Mononuclear cell (primary cell): ENCODE measurements around the gene KNL1. TPM values are rescaled to one million over a fixed set of nuclear protein-coding genes. Genes with fewer than 3 reads are reported as not detected.
"Not testable (repeated sequence)": the region's sequence is repeated elsewhere in the genome, so short reads cannot be mapped to it uniquely, and the experiment has no call there.

Experiments
- H3K27me3 ChIP-seq: 2 replicates; pipeline ENCODE4 v1.6.0; 2011; ENCODE audit warnings: low read length, control low read depth; ENCODE audit not compliant: insufficient read depth
- H3K4me1 ChIP-seq: 2 replicates; pipeline ENCODE4 v1.5.1; 2011; ENCODE audit warnings: mild to moderate bottlenecking, low read length, control low read depth; ENCODE audit not compliant: insufficient read depth
- H3K4me3 ChIP-seq: 2 replicates; pipeline ENCODE4 v1.5.1; 2011; ENCODE audit warnings: mild to moderate bottlenecking, low read length, moderate library complexity
- H3K9me3 ChIP-seq: 2 replicates; pipeline ENCODE4 v1.5.1; 2011; ENCODE audit warnings: low read depth, mild to moderate bottlenecking, control low read depth, low read length
- total RNA-seq: library from RNA; depleted of rRNA; stranded (reverse); fragments of >200 nt; gene quantifications from one replicate; pipeline ENCODE4 v1.2.3, GENCODE V29; 2012

The KNL1 gene
- total RNA-seq, 1 donor = 3.3 TPM

DNA sequence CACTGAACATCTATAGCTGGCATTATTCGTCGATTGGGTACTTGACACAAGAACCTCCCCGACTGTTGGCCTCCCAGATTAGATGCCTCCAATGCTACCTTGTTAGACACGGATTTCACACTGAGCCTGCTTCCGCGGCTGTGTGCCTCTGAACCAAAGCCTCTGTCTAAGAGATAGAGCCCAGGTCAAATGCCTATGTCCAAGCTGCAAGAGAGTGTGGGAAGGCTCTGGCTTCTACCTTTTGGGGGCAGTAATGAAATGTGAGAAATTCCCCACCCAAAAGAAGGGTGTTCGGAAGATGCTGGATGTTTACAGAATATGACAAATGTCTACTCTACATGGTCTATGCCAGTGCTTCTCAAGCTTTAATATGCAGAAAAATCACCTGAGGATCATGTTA is 26.9 kb upstream of the KNL1 start:
- peaks cover 47% of the 10 kb centered on the region for H3K4me1 ChIP-seq
- no peaks in the 10 kb centered on the region for H3K27me3 ChIP-seq
- no peak overlapping the region for H3K4me3 ChIP-seq
- H3K9me3 ChIP-seq = no peaks in the 10 kb centered on the region

DNA sequence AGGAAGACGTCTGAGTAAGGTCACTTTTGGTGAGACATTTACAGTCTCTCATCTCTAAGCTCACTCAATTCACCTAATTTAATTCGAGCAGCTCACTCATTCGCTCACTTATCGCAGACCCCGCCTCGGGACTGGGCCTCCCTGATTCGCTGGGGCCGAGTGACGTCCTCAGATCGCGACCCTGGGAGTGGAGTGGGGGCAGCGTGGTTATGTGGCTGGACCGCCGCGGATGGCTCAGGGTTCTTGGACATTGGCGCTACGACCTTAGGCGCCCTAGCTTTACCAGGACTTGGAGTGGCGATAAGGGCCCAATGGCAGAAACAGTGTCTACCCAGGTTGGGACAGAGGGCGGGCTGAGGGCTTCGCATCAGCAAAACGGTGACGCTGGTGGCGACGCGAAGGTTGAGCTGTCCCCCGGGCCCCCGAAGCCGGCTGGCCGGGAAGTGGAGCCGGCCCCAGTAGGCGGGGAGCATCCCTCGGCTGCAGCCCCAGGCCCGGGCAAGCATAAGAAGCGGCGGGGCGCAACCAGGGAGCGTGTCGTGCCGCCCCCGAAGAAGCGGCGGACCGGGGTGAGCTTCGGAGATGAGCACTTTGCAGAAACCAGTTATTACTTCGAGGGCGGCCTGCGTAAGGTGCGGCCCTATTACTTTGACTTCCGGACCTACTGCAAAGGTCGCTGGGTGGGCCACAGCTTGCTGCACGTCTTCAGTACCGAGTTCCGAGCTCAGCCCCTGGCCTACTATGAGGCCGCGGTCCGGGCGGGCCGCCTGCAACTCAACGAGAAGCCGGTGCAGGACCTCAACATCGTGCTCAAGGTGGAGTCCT is 24.7 kb upstream of the KNL1 start, which contains the start of gene RPUSD2:
Gene RPUSD2 (plus strand): TSS at position 171 of the 825 bp plus-strand sequence. CDS start 39 bp downstream, at position 210.
- peaks cover 28% of the 10 kb centered on the region for H3K4me1 ChIP-seq
- H3K4me3 ChIP-seq = peak within 1 kb of the TSS; percentile 83
- no peaks in the 10 kb centered on the region for H3K27me3 ChIP-seq
- H3K9me3 ChIP-seq = no peaks in the 10 kb centered on the region

DNA sequence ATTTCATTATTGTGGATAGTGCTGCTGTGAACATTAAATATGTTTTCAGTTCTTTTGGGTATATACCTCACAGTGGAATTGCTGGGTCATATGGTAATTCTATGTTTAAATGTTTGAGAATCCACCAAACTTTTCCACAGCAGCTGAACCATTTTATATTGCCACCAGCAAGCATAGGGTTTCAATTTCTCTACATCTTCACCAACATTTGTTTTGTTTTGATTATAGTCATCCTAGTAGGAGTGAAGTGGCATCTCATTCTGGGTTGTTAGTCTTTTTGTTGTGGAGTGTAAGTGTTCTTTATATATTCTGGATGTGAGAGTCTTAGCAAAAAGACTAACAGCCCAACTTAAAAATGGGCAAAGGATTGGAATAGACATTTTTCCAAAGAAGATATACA is 18.9 kb upstream of the KNL1 start:
- Histone ChIP-seq H3K27me3 (no peaks in the 10 kb centered on the region), H3K4me3 (no peak overlapping the region), H3K9me3 (no peaks in the 10 kb centered on the region), H3K4me1 (peaks cover 9% of the 10 kb centered on the region)

DNA sequence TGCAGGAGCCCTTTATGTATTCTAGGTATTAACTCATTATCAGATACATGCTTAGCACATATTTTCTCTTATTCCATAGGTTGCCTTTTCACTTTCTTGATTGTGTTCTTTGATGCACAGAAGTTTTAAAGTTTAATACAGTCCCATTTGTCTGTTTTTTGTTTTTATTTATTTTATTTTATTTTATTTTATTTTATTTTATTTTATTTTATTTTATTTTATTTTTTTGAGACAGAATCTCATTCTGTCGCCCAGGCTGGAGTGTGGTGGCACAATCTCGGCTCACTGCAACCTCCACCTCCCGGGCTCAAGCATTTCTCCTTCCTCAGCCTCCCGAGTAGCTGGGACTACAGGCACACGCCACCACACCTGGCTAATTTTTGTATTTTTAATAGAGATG is 17.1 kb upstream of the KNL1 start:
- not testable (repeated sequence) for H3K9me3 ChIP-seq, H3K4me3 ChIP-seq, H3K4me1 ChIP-seq

DNA sequence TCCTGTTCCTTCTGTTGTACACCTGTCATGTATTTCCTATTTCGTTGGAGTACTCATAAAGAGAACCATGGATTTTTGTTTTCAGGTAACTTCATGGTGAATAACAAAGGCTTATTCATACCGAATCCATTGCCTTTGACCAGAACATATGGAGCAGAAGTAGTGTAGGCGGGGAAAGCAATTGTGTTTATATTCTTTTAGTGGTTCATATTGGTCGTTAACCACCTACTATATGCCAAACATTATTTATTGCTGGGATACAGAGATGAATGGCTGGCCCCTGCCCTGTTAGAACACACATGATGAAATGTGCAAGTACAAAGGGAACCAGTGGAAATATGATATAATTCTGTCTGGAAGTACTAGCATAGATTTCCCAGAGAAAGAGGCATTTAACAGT is 15.2 kb upstream of the KNL1 start:
- Histone ChIP-seq H3K9me3 (no peaks in the 10 kb centered on the region), H3K4me1 (no peaks in the 10 kb centered on the region), H3K27me3 (no peaks in the 10 kb centered on the region), H3K4me3 (no peak overlapping the region)

More for the DNA sequence above, 17.1 kb upstream of the KNL1 start:
- H3K27me3 ChIP-seq = not testable (repeated sequence)

- H3K27me3 ChIP-seq, H3K9me3 ChIP-seq, H3K4me3 ChIP-seq, H3K4me1 ChIP-seq: not testable (repeated sequence)
These were observed 12.3 kb upstream of the KNL1 start for GRCh38 chr15:40581796-40582195.

GRCh38 chr15:40582726-40583246 is 11.3 kb upstream of the KNL1 start:
- Histone ChIP-seq H3K9me3 (no peaks in the 10 kb centered on the region), H3K4me3 (peak overlapping the region; percentile 4), H3K27me3 (no peaks in the 10 kb centered on the region), H3K4me1 (no peaks in the 10 kb centered on the region)

GRCh38 chr15:40584191-40584590 is 9.9 kb upstream of the KNL1 start:
- H3K9me3 ChIP-seq = no peaks in the 10 kb centered on the region
- H3K4me1 ChIP-seq = no peaks in the 10 kb centered on the region
- H3K4me3 ChIP-seq = no peak overlapping the region
- H3K27me3 ChIP-seq = no peaks in the 10 kb centered on the region

- Histone ChIP-seq H3K9me3 (no peaks in the 10 kb centered on the region), H3K4me1 (peaks cover 18% of the 10 kb centered on the region), H3K27me3 (no peaks in the 10 kb centered on the region), H3K4me3 (no peak overlapping the region)
These were observed 3.4 kb upstream of the KNL1 start for GRCh38 chr15:40590667-40591050.

- Histone ChIP-seq H3K9me3 (no peaks in the 10 kb centered on the region), H3K4me3 (no peak overlapping the region), H3K4me1 (peaks cover 18% of the 10 kb centered on the region), H3K27me3 (no peaks in the 10 kb centered on the region)
These were observed 2.7 kb upstream of the KNL1 start for GRCh38 chr15:40591389-40591788.

DNA sequence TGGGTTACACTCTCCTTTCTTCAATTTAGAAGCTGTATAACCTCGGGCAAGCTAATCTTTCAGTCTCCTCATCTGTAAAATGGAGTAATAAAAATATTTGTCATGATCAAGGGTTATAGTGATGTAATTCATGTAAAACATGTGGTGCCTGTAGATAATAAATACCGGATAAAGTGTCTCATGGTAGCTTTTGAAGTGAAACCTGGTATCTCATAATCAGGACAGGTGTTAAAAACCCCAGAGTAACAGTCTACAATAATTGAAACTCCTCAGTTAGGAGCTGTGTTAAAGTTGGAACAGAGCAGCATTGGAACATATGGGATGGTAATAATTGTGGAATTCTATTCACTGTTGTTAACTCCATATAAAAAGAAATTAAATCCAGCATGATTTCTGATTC is 884 bp upstream of the KNL1 start:
- Histone ChIP-seq H3K4me3 (no peak overlapping the region), H3K9me3 (no peaks in the 10 kb centered on the region), H3K27me3 (no peaks in the 10 kb centered on the region), H3K4me1 (peaks cover 18% of the 10 kb centered on the region)

GRCh38 chr15:40594429-40594836 is 384 bp downstream of the KNL1 start:
- no peaks in the 10 kb centered on the region for H3K9me3 ChIP-seq
- peaks cover 17% of the 10 kb centered on the region for H3K4me1 ChIP-seq
- peak overlapping the region; percentile 81 for H3K4me3 ChIP-seq
- H3K27me3 ChIP-seq = no peaks in the 10 kb centered on the region

DNA sequence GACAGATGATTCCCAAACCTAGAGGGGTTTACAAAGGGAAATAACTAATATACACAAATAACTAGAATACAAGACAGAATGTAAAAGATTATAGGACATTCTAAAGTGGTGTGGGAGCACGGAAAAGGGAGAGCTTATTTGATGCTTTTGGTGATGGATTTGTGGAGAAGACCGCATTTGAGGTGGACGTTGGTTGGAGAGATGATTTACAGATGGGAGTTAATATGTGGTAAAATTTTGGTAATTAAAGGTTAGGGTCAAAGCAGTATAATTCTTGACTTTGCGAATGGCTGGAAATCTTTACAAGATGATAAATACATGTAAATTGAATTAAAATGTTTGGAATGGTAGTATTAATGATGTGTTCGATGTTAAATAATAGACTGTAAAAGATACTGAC is 1.2 kb downstream of the KNL1 start:
- peaks cover 9% of the 10 kb centered on the region for H3K4me1 ChIP-seq
- peak overlapping the region; percentile 81 for H3K4me3 ChIP-seq
- no peaks in the 10 kb centered on the region for H3K27me3 ChIP-seq
- no peaks in the 10 kb centered on the region for H3K9me3 ChIP-seq

GRCh38 chr15:40595773-40596172 is 1.7 kb downstream of the KNL1 start:
- H3K4me3 ChIP-seq = no peak overlapping the region
- H3K27me3 ChIP-seq = no peaks in the 10 kb centered on the region
- H3K4me1 ChIP-seq = peaks cover 8% of the 10 kb centered on the region
- H3K9me3 ChIP-seq = no peaks in the 10 kb centered on the region

DNA sequence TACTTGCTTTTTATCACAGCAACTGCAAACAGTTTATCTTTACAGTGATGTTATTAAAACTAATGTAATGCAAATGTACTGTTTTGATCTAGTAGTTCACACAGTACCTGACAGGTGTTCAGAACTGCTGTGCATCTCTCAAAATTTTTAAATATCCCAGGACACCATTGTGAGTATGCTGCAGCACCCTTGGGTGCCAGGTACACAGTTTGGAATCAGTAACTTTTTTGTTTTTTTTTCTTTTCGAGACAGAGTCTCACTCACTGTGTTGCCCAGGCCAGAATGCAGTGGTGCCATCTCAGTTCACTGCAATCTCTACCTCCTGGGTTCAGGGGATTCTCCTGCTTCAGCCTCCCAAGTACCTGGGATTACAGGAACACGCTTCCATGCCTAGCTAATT is 3.0 kb downstream of the KNL1 start:
- Histone ChIP-seq H3K27me3 (no peaks in the 10 kb centered on the region), H3K4me3 (no peak overlapping the region), H3K9me3 (no peaks in the 10 kb centered on the region)

DNA sequence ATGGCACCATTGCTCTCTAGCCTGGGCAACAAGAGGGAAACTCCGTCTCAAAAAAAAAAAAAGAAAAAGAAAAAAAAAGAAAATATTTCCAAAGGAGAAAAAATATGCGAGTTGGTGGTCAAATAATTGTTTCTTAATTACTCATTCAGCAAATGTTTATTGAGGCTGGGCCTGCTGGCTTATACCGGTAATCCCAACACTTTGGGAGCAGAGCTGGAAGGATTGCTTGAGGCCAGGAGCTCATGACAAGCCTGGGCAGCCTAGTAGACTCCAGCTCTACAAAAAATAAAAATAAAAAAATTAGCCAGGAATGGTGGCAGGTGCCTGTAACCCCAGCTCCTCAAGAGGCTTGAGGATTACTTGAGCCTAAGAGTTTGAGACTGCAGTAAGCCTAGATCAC is 4.1 kb downstream of the KNL1 start:
- Histone ChIP-seq H3K9me3 (no peaks in the 10 kb centered on the region), H3K4me1 (peaks cover 8% of the 10 kb centered on the region), H3K4me3 (no peak overlapping the region), H3K27me3 (no peaks in the 10 kb centered on the region)

More for the DNA sequence above, 3.0 kb downstream of the KNL1 start:
- H3K4me1 ChIP-seq = peaks cover 8% of the 10 kb centered on the region
